Measurements from ENCODE around the gene IL20RB. TPM values are rescaled to one million over a fixed set of nuclear protein-coding genes. Genes with fewer than 3 reads are reported as not detected.
A peak's percentile ranks its signal among the peaks of the same experiment; 100 is the strongest.

The IL20RB gene
- total and polyA plus RNA-seq, 2 of the 4 experiments (the other 2 are of a cell fraction) = 0.72 to 0.97 TPM

- no TSS peak for BruUV-seq (replicated peaks)
- H3K4me3 ChIP-seq (ENCODE audit: insufficient read depth, low read depth, low read length) = no peak overlapping the region
- H2BK20ac ChIP-seq (ENCODE audit: low read depth, low read length) = 0 out of 2 replicates have a peak overlapping the region, but pooled peaks have one; percentile 5
- H2BK5ac ChIP-seq (ENCODE audit: low read depth, low read length, poor library complexity, severe bottlenecking) = peak overlapping the region; percentile 46
- H3K27me3 ChIP-seq (ENCODE audit: control insufficient read depth, insufficient read depth, low read length) = no peaks in the 10 kb centered on the region
- H3K36me3 ChIP-seq (ENCODE audit: control insufficient read depth, insufficient read depth, low read length) = no peaks in the 10 kb centered on the region
- peak overlapping the region; percentile 5 for H3K4me2 ChIP-seq (ENCODE audit: low read depth, low read length)
- no peaks in the 10 kb centered on the region for H3K79me1 ChIP-seq (ENCODE audit: low read depth in 1 of 2, low read length in 2 of 2)
- peak overlapping the region; percentile 64 for H2BK120ac ChIP-seq (ENCODE audit: low read depth, low read length)
- no peaks in the 10 kb centered on the region for H4K20me1 ChIP-seq (ENCODE audit: insufficient read depth, low read length)
- in situ Hi-C loops (cut with MboI; ENCODE audit: low sequenced_read_pairs) = no loop called here
- dilution Hi-C loops (cut with HindIII; ENCODE audit: low sequenced_read_pairs, unreplicated experiment) = no loop called here
- CTCF ChIA-PET = no interaction called here
- WGBS, 2 experiments (ENCODE audit: extremely low coverage in 2 of 2, insufficient read length in 1 of 2) = 43% methylated on average over 2 of the region's 3 CpGs; no CpG with 5 or more reads in 1 of the 2 experiments
- H3K23ac ChIP-seq (ENCODE audit: low read depth, low read length) = no peak overlapping the region; the same call in 1 of the 2 replicates
- H3K18ac ChIP-seq (ENCODE audit: low read depth, low read length) = 0 out of 2 replicates have a peak overlapping the region, but pooled peaks have one; percentile 16
- no peak overlapping the region for H3K4ac ChIP-seq (ENCODE audit: low read depth, low read length)
- intact Hi-C loops (cut with micrococcal nuclease) = no loop called here
- H3K9me1 ChIP-seq (ENCODE audit: insufficient read depth, low read length) = no peaks in the 10 kb centered on the region
- no peak overlapping the region for H4K5ac ChIP-seq (ENCODE audit: low read depth, low read length)
- TF ChIP-seq MXI1 (IDR thresholded peaks at IDR 0.05; ENCODE audit: borderline replicate concordance, low read depth, low read length) = no peak
- no peak for TF ChIP-seq MAZ (IDR thresholded peaks at IDR 0.05; ENCODE audit: borderline replicate concordance, low read depth, low read length)
- TF ChIP-seq RCOR1 (IDR thresholded peaks at IDR 0.05; ENCODE audit: insufficient replicate concordance, low read length) = no peak
- no peak for TF ChIP-seq RAD21 (IDR thresholded peaks at IDR 0.05; ENCODE audit: low read length)
- TF ChIP-seq BHLHE40 (IDR thresholded peaks at IDR 0.05; ENCODE audit: low read depth, low read length) = no peak
- TF ChIP-seq CTCF (conservative IDR thresholded peaks at IDR 0.05; ENCODE audit: low read depth, low read length) = no peak
- TF ChIP-seq NFE2L2 (IDR thresholded peaks at IDR 0.05; ENCODE audit: low read depth, low read length) = no peak
- TF ChIP-seq CHD1 (IDR thresholded peaks at IDR 0.05; ENCODE audit: low read depth, low read length) = no peak
- TF ChIP-seq FOS (IDR thresholded peaks at IDR 0.05; ENCODE audit: low read depth, low read length) = no peak
- no peak for TF ChIP-seq POLR2A (IDR thresholded peaks at IDR 0.05; ENCODE audit: low read depth, low read length)
- TF ChIP-seq ELK1 (IDR thresholded peaks at IDR 0.05; ENCODE audit: borderline replicate concordance, low read depth, low read length) = no peak
- no peak for TF ChIP-seq MAFK (IDR thresholded peaks at IDR 0.05; ENCODE audit: low read depth, low read length)
- TF ChIP-seq SMC3 (IDR thresholded peaks at IDR 0.05; ENCODE audit: low read depth, low read length) = no peak
- H4K8ac ChIP-seq (ENCODE audit: low read depth in 2 of 2, low read length in 2 of 2) = peak overlapping the region in 1 of 2 experiments; percentile 57; a peak in 2 of 4 replicates
- H2AK5ac ChIP-seq (ENCODE audit: low read depth, low read length) = peak overlapping the region; percentile 77; the same call in 1 of the 2 replicates
- no peak overlapping the region for H3K9ac ChIP-seq (ENCODE audit: low read depth, low read length)
- no peak overlapping the region for H4K91ac ChIP-seq (ENCODE audit: insufficient read depth, low read depth, low read length)
- H3K27ac ChIP-seq (ENCODE audit: insufficient read depth, low read length) = no peak overlapping the region
- H3K56ac ChIP-seq (ENCODE audit: extremely low read depth, insufficient read depth, low read length) = no peak overlapping the region; the same call in 1 of the 2 replicates
- peak; percentile 83 for ATAC-seq (ENCODE audit: low read depth)
- H3K9me3 ChIP-seq (ENCODE audit: control insufficient read depth, insufficient read depth, low read length) = no peaks in the 10 kb centered on the region
- peak; percentile 74 for DNase-seq
- peaks cover 8% of the 10 kb centered on the region for H3K4me1 ChIP-seq (ENCODE audit: control insufficient read depth, insufficient read depth, low read length)
- no peak overlapping the region for H2BK15ac ChIP-seq (ENCODE audit: low read depth, low read length)
- no peak overlapping the region for H3K14ac ChIP-seq (replicated peaks; ENCODE audit: low read depth, low read length)
- H2AFZ ChIP-seq (replicated peaks; ENCODE audit: low read length, poor library complexity) = peak overlapping the region; percentile 72
- POLR2A ChIA-PET (ENCODE audit: unreplicated experiment) = interaction anchor here (0.5 kb wide), 1 partner anchor 120 kb away, joined by 11 read pairs; no protein-coding TSS in a partner anchor
- peak overlapping the region; percentile 93 for H2AK9ac ChIP-seq (replicated peaks; ENCODE audit: low read depth, low read length, poor library complexity)
These were observed 27.1 kb downstream of the IL20RB start for GRCh38 chr3:136984837-136985236.

All from IMR-90 (cell line).